ENCODE measurements around the gene NTN4.
"Not testable (repeated sequence)": the region's sequence is repeated elsewhere in the genome, so short reads cannot be mapped to it uniquely, and the experiment has no call there.

NTN4 gene

GRCh38 chr12:95738024-95738611 is 52.4 kb downstream of the NTN4 start:
- no peak for DNase-seq (ENCODE audit: low spot score)
- in situ Hi-C loops (cut with MboI; ENCODE audit: low sequenced_read_pairs, unreplicated experiment), result no loop called here
- TF ChIP-seq CTCF (IDR thresholded peaks at IDR 0.05; ENCODE audit: borderline replicate concordance, control extremely low read depth, extremely low read depth, insufficient read depth, missing control alignments), result no peak

- TF ChIP-seq CTCF (IDR thresholded peaks at IDR 0.05; ENCODE audit: borderline replicate concordance, control extremely low read depth, extremely low read depth, insufficient read depth, missing control alignments), result no peak
- DNase-seq (ENCODE audit: low spot score), result no peak
- in situ Hi-C loops (cut with MboI; ENCODE audit: low sequenced_read_pairs, unreplicated experiment), result no loop called here
These were observed 53.9 kb downstream of the NTN4 start for GRCh38 chr12:95736631-95737030.

GRCh38 chr12:95735728-95736127 is 54.8 kb downstream of the NTN4 start:
- DNase-seq (ENCODE audit: low spot score); in situ Hi-C loops (cut with MboI; ENCODE audit: low sequenced_read_pairs, unreplicated experiment): not testable (repeated sequence)

GRCh38 chr12:95733141-95733825 is 57.3 kb downstream of the NTN4 start:
- in situ Hi-C loops (cut with MboI; ENCODE audit: low sequenced_read_pairs, unreplicated experiment), result no loop called here
- no peak for DNase-seq (ENCODE audit: low spot score)
- no peak for TF ChIP-seq CTCF (IDR thresholded peaks at IDR 0.05; ENCODE audit: borderline replicate concordance, control extremely low read depth, extremely low read depth, insufficient read depth, missing control alignments)

- no peak for TF ChIP-seq CTCF (IDR thresholded peaks at IDR 0.05; ENCODE audit: borderline replicate concordance, control extremely low read depth, extremely low read depth, insufficient read depth, missing control alignments)
- peak; percentile 16 for DNase-seq (ENCODE audit: low spot score)
- in situ Hi-C loops (cut with MboI; ENCODE audit: low sequenced_read_pairs, unreplicated experiment), result no loop called here
These were observed 59.0 kb downstream of the NTN4 start for GRCh38 chr12:95731519-95731958.

GRCh38 chr12:95730457-95730856 is 60.1 kb downstream of the NTN4 start:
- no peak for TF ChIP-seq CTCF (IDR thresholded peaks at IDR 0.05; ENCODE audit: borderline replicate concordance, control extremely low read depth, extremely low read depth, insufficient read depth, missing control alignments)
- no peak for DNase-seq (ENCODE audit: low spot score)
- in situ Hi-C loops (cut with MboI; ENCODE audit: low sequenced_read_pairs, unreplicated experiment), result no loop called here

- in situ Hi-C loops (cut with MboI; ENCODE audit: low sequenced_read_pairs, unreplicated experiment), result no loop called here
- DNase-seq (ENCODE audit: low spot score), result no peak
- no peak for TF ChIP-seq CTCF (IDR thresholded peaks at IDR 0.05; ENCODE audit: borderline replicate concordance, control extremely low read depth, extremely low read depth, insufficient read depth, missing control alignments)
These were observed 63.7 kb downstream of the NTN4 start for GRCh38 chr12:95726903-95727302.

Measured in GM13976 (cell line).